Measurements from ENCODE around the gene GNL2. TPM values are rescaled to one million over a fixed set of nuclear protein-coding genes. Genes with fewer than 3 reads are reported as not detected.

GNL2 gene
- total RNA-seq, 2 donors from 2014 or later = 15.4 to 22.2 TPM

- Histone ChIP-seq H3K4me1 (peaks cover 0 to 15% of the 10 kb centered on the region in 2 donors), H3K9me3 (no peaks in the 10 kb centered on the region), H3K27me3 (peaks cover 5 to 25% of the 10 kb centered on the region in 2 donors), H3K36me3 (no peaks in the 10 kb centered on the region), H3K4me3 (peak overlapping the region in 1 of 2 donors; percentile 43), H3K27ac (no peak overlapping the region)
- DNase-seq (ENCODE audit: low spot score) = no peak
- TF ChIP-seq, protein P1, sequence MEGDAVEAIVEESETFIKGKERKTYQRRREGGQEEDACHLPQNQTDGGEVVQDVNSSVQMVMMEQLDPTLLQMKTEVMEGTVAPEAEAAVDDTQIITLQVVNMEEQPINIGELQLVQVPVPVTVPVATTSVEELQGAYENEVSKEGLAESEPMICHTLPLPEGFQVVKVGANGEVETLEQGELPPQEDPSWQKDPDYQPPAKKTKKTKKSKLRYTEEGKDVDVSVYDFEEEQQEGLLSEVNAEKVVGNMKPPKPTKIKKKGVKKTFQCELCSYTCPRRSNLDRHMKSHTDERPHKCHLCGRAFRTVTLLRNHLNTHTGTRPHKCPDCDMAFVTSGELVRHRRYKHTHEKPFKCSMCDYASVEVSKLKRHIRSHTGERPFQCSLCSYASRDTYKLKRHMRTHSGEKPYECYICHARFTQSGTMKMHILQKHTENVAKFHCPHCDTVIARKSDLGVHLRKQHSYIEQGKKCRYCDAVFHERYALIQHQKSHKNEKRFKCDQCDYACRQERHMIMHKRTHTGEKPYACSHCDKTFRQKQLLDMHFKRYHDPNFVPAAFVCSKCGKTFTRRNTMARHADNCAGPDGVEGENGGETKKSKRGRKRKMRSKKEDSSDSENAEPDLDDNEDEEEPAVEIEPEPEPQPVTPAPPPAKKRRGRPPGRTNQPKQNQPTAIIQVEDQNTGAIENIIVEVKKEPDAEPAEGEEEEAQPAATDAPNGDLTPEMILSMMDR (IDR thresholded peaks at IDR 0.05) = no peak
These were observed 38.2 kb upstream of the GNL2 start for GRCh38 chr1:37633938-37634243.

GRCh38 chr1:37633040-37633937, 37.6 kb upstream of the GNL2 start:
- H3K27me3 ChIP-seq = peaks cover 5 to 25% of the 10 kb centered on the region in 2 donors

GRCh38 chr1:37631036-37631435, 35.3 kb upstream of the GNL2 start:
- H3K4me3 ChIP-seq = no peak overlapping the region
- TF ChIP-seq, protein P1 (IDR thresholded peaks at IDR 0.05) = no peak
- DNase-seq (ENCODE audit: low spot score) = no peak
- peaks cover 0 to 15% of the 10 kb centered on the region in 2 donors for H3K4me1 ChIP-seq
- H3K9me3 ChIP-seq = no peaks in the 10 kb centered on the region
- peaks cover 5 to 25% of the 10 kb centered on the region in 2 donors for H3K27me3 ChIP-seq
- H3K36me3 ChIP-seq = no peaks in the 10 kb centered on the region
- no peak overlapping the region for H3K27ac ChIP-seq

More at GRCh38 chr1:37633040-37633937, 37.6 kb upstream of the GNL2 start:
- TF ChIP-seq, protein P1 (IDR thresholded peaks at IDR 0.05) = no peak
- Histone ChIP-seq H3K36me3 (no peaks in the 10 kb centered on the region), H3K9me3 (no peaks in the 10 kb centered on the region), H3K4me3 (peak overlapping the region in 1 of 2 donors; percentile 43), H3K27ac (no peak overlapping the region), H3K4me1 (peaks cover 0 to 15% of the 10 kb centered on the region in 2 donors)
- no peak for DNase-seq (ENCODE audit: low spot score)

DNA sequence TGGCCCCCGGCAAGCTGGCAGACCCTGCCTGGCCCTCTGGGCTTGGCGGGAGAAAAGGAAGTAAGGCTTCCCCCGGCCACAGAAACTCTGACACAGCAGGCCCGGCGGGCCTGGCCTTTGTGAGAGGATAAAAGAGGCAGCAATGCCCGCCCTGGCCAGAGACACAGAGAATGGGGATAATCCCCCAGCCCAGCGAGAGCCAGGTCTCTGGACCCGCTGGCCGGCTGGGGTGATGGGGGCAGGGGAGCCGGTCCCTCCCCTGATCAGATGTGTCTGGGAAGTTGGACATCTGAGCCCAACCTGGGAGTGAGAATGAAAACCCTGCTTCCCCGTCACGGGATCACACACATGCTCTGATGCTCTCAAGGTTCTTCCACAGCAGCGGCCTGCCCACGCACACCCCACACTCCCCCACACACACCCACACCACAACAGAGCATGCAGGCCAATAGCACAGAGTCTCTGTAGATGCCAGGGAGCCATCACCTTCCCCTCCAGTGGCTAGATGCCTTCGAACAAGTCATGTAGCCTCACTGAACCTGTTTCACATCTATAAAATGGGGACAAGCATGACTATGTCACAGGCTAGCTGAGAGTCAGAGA, 34.8 kb upstream of the GNL2 start:
- no peak overlapping the region for H3K27ac ChIP-seq
- TF ChIP-seq, protein P1 (IDR thresholded peaks at IDR 0.05) = no peak
- H3K9me3 ChIP-seq = no peaks in the 10 kb centered on the region
- H3K4me3 ChIP-seq = no peak overlapping the region
- no peaks in the 10 kb centered on the region for H3K36me3 ChIP-seq
- H3K4me1 ChIP-seq = peaks cover 0 to 15% of the 10 kb centered on the region in 2 donors
- no peak for DNase-seq (ENCODE audit: low spot score)
- H3K27me3 ChIP-seq = peaks cover 5 to 25% of the 10 kb centered on the region in 2 donors

- Histone ChIP-seq H3K9me3 (no peaks in the 10 kb centered on the region), H3K27me3 (peaks cover 5 to 25% of the 10 kb centered on the region in 2 donors), H3K27ac (no peak overlapping the region), H3K36me3 (no peaks in the 10 kb centered on the region), H3K4me1 (peaks cover 0 to 13% of the 10 kb centered on the region in 2 donors), H3K4me3 (no peak overlapping the region)
- TF ChIP-seq, protein P1 (IDR thresholded peaks at IDR 0.05) = no peak
- no peak for DNase-seq (ENCODE audit: low spot score)
These were observed 34.1 kb upstream of the GNL2 start for GRCh38 chr1:37629726-37630425.

Data from right atrium auricular region (tissue), 2 donors.